ENCODE measurements around the gene TMEM63A. TPM values are rescaled to one million over a fixed set of nuclear protein-coding genes. Genes with fewer than 3 reads are reported as not detected.

TMEM63A gene
- total RNA-seq, 1 experiment from 2014 or later: 7.4 TPM

DNA sequence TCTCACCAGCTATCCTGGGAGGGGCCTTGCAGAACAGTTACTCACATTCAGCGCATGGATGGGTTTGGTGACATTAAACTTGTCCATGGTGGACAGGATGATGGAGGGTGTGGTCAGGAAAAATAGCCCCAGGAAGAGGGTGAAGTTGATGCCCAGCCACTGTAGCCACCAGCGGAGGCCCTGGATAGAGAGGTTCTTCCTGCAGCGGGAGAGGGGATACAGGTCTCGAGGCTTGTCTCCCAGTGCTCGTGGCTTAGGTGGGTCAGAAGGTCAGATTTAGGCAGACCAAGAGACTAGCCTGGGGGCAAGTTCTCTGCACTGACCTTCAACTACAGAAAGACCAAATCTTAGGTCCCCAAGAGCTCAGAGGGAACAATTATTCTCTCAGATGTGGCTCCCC, 23.0 kb downstream of the TMEM63A start:
- DNase-seq (ENCODE audit: low read depth, low spot score): no peak
- in situ Hi-C loops (cut with HindIII; ENCODE audit: low pct_unique_long_range_greater_than_20kb, low sequenced_read_pairs): no loop called here

DNA sequence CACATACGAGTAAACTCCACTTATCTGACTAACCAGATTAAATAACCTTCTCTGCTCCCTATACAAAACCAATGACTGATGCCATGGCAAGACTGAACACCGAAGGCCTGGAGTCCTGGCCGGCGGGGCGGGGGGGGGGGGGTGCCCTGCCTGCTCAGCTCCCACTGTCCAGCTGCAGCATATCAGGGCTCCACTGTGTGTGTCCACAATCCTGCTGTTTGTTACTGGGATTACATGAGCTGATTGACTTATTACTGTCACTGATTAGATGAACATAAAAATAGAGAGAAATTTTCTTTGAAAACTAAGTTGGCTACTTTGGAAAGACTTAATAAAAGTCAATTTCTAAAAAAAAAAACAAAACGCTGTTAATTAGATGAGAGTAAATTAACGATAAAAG, 24.9 kb downstream of the TMEM63A start:
- in situ Hi-C loops (cut with HindIII; ENCODE audit: low pct_unique_long_range_greater_than_20kb, low sequenced_read_pairs): no loop called here

DNA sequence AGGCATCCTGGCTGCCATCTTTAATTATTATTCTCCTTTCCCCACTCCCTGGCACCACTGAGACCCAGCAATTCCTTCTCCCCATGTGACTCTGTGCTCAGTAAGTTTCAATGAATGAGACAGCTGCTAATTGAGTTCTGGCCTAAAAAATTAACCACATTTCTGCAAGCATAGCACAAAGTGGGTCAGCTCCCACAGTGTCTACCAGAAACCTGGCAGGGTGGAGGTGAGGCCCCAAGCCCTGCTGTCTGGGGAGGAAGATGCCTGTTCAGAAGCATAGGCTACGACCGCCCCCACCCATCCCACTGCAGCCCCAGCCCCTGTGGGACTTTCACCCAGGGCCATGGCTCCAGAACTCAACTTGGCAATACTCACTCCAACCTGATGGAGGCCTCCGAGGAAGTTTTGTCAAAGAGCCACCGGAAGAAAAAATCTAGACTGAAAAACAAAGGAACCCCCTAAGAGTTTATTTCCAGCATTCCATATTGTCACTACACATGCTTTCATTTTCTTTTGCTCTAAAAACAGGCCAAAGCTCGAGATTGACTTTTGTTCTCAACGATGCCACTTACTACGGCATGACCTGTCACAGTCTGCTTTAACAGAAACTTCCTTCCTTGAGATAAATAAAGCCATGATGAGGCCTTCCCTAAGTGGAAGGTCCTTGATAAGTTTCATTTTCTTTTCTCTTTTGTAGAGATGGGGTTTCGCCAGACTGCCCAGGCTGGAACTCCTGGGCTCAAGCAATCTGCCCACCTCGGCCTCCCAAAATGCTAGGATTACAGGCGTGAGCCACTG, 26.5 kb downstream of the TMEM63A start:
- in situ Hi-C loops (cut with HindIII; ENCODE audit: low pct_unique_long_range_greater_than_20kb, low sequenced_read_pairs): no loop called here
- no peak for DNase-seq (ENCODE audit: low read depth, low spot score)

More for the DNA sequence above, 24.9 kb downstream of the TMEM63A start:
- no peak for DNase-seq (ENCODE audit: low read depth, low spot score)

DNA sequence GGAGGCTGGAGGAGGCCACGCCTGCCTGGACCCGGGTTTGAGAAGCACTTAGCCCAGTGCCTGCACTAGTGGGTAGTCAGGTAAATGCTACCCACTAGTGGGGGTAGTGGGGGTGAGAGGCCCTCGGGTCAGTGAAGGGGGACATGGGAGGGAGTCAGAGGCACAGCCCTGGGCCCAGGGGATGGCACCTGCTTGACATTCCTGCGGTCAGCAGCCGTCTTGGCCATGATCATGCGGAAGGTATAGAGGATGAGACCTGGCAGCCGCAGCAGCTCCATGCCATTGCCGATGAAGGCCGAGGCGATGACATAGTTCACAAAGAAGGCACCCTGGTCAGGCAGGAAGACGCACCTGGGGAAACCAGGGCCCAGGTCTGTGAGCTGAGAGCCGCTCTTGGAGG, 28.7 kb downstream of the TMEM63A start:
- DNase-seq (ENCODE audit: low read depth, low spot score): no peak
- in situ Hi-C loops (cut with HindIII; ENCODE audit: low pct_unique_long_range_greater_than_20kb, low sequenced_read_pairs): no loop called here

DNA sequence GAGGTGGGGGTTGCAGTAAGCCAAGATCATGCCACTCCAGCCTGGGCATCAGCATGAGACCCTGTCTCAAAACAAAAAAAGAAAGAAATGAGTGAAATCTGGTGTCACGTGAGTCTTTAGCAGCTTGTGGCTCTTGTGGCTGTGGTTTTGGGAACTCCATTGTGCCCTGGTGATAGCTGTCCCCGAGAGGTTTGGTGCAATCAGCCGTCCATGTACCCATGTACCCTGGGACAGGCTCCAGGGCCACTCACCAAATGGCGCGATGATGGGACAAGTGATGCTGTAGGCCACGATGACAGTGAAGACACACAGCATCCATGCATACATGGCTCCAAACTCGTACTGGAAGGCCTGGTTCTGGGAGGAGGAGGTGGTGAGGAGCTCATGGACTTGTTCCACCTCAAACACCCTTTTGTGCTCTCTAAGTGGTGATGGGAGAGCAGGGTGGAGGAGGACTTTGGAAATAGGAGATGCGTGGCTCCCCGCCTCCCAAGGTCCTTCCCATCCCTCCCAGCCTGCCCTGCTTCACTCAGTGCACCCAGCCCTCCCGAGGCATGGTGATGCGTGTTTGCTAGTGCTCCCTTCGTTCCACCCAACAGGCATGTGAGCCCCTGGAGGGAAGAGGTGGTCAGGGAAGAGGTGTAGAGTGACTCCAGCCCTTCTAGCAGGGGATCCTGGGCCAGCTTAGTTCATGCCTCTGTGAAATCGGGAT, 29.6 kb downstream of the TMEM63A start:
- DNase-seq (ENCODE audit: low read depth, low spot score): no peak
- in situ Hi-C loops (cut with HindIII; ENCODE audit: low pct_unique_long_range_greater_than_20kb, low sequenced_read_pairs): no loop called here

DNA sequence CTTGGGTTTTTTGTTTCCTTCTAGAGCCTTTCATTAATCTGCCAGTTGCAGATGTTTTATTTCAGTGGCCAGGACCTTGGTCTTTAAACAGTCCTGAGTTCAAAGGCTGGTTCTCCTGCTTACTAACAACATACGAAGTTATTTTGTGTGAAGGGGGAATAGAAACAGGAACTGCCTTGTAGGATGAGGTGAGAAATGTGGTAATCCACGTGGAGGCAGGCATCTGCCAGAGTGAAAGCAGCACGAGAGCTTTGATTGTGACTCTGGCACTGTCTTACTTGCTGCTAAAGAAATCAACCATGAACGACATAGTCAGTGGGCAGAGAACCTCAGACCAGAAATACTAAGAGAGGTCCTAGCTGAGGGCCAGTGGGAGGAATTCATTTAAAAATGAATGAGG, 30.4 kb downstream of the TMEM63A start:
- DNase-seq (ENCODE audit: low read depth, low spot score): no peak
- in situ Hi-C loops (cut with HindIII; ENCODE audit: low pct_unique_long_range_greater_than_20kb, low sequenced_read_pairs): no loop called here

DNA sequence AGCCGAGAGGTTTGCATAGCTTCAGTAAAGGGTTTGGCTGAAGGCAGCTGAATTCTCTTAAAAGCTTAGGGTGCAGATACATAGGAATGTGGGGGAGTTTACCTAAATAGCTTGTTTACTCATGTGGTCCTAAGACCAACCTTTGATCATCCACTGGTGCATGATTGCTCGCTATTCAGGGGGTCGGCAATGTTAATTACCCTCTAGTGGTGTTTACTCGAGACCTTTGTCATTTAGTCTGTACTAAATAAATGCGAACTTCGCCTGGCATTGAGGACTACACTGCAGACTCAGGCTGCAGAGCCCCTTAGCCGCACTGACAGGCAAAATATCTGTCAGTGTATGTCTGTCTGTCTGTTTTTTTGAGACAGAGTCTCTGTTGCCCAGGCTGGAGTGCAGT, 31.8 kb downstream of the TMEM63A start:
- in situ Hi-C loops (cut with HindIII; ENCODE audit: low pct_unique_long_range_greater_than_20kb, low sequenced_read_pairs): no loop called here
- DNase-seq (ENCODE audit: low read depth, low spot score): no peak

DNA sequence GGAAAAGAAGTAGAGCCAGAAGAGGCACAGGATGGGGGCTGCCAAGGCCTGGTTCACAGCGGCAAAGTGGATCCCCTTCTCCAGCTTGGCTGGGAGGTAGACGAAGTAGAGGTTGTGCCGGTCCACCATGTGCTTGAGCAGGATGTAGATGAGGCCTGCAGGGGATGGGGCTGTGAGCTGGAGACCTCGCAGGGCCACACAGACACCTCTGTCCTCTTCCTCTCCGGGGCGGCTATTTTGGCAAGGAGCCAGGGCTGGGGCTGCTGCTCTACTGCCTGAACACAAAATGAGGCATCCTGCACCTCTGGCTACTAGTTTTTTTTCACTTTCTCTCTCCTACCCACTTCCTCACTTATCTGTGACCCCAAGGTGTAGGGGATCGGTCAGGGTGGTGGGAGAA, 32.3 kb downstream of the TMEM63A start:
- DNase-seq (ENCODE audit: low read depth, low spot score): no peak
- in situ Hi-C loops (cut with HindIII; ENCODE audit: low pct_unique_long_range_greater_than_20kb, low sequenced_read_pairs): no loop called here

DNA sequence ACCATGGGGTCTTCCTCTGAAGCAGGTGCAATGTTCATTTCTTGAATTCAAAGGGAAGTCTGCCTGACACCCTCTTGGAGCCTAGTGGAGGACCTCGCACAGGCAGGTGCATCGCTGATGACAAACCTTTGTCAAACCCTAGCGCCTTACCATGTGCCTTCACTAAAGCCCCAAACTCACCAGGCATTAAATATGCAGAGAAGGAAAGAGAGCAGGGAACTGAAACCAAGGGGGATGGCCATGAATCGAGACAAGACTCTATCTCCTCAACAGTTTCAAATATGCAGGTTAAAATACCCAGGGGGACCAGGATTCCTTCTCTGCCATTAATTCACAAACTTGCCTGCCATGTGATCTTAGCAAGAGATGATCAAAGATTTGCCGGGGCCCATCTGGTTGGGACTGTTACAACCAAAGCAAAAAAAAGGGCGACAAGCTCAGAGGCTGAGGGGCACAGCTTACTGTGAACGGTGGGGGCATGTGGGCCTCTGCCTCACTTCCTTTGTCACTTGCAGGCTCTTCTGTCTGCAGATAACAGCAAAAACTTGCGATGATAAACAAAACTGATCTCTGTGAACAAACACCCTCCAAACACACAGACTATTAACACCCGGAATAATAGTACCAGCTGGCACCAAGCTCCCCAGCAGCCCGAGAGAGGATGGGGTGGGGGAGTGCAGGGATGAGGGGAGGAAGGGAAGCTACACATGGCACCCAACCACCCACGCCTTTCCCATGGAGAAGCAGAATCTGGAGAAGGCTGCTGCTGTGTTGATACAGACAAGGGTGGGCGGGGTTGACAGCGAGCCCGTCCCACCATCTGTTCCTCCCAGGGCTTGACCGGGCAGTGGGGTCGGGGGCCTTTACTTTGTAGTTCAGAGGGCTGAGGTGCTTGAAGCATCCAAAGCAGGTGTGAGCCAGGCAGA, 33.9 kb downstream of the TMEM63A start:
- DNase-seq (ENCODE audit: low read depth, low spot score): no peak
- in situ Hi-C loops (cut with HindIII; ENCODE audit: low pct_unique_long_range_greater_than_20kb, low sequenced_read_pairs): no loop called here

DNA sequence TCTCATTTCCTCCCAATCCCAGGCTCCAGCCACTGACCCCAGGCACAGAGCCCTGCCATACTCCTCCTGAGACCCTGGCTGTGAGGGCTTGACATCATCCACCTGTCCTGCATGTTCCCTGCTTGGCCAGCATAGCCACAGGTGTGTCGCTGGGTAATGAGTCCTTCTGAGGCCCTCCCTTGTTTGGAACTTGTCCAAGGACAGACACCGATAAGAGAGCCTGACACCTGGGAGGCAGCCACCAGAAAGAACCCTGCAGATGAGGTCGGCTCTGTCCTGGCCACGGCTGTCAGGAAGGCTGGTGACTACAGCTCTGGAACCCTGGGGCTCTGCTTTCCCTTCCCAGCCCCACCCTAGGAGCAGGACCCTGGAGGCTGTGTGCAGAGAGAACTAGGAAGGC, 34.6 kb downstream of the TMEM63A start:
- no peak for DNase-seq (ENCODE audit: low read depth, low spot score)
- in situ Hi-C loops (cut with HindIII; ENCODE audit: low pct_unique_long_range_greater_than_20kb, low sequenced_read_pairs): no loop called here

DNA sequence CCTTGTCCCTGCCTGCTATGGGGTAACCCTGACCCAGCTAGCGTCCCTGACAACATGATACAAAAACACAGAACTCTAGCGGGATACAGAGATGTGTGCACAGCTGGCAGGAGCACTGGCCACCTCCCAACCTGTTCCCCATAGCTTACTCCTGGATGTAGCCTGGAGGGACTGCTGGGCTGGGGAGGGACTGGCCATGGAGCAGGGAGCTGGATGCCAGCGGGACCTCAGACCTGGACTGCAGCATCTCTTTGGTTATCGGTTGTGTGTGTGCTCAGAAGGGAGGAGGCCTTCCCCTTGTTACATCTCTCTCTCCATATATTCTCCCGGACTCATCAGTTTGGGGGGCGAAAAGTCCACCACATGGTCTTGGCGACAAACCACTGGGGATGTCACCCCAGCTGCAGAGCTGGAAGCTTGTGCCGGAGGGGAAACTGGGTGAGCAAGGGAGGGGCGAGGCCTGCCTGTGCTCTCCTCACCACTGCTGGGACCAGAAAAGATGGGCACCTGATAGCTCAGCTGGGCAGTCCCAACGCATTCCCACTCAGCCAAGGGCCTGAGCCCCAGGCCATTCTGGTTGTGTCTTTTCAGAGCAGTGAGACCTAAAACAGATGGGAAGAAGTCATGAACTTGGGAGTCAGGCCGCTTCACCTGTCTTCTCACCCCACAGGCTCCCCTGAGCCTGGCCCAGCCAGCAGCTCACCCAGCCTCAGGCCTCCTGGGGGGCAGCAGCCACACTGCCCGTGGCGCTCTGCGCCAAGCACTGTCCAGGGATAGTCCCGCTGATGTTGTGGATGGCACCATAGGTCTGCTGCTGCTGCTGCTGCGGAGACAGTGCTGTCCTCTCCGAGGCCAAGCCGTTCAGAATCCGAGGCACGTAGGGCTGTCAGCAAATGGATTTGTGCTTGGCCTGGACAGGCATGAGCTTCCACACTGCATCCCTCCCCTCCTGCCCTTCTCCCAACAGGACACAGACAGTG, 35.6 kb downstream of the TMEM63A start:
- in situ Hi-C loops (cut with HindIII; ENCODE audit: low pct_unique_long_range_greater_than_20kb, low sequenced_read_pairs): no loop called here
- no peak for DNase-seq (ENCODE audit: low read depth, low spot score)

DNA sequence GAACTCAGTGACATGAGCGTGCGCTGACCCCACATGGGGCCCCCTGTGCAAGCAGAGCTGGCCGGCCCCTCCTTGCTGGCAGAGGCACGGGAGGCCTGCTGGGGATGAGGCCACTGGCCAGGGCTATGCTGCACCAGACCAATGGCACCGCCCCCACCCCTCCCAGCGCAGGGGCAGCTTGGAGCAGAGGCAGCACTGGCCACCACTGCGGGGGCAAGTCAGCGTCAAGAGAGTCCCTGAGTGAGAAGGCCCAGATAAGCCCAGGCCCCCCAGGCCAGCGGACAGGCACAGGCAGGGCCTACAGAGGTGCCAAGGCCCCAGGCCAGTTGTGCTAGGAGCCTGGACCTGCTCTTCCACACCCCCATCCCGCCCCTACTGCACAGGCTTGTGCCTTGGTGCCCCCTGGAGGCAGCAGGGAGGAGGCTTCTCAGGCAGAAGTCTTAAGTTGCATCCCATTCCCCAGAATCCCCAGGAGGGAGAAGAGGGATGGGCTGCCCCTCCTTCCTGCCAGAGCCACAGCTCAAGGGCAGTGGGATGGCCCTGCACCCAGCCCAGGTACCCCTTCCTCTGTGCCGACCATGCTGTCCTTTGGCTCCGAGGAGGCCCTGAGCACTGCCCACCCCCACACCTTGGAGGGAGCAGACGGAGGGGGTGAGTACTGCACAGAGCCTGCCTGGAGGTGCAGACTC, 36.5 kb downstream of the TMEM63A start:
- peak; percentile 87 for DNase-seq (ENCODE audit: low read depth, low spot score)
- in situ Hi-C loops (cut with HindIII; ENCODE audit: low pct_unique_long_range_greater_than_20kb, low sequenced_read_pairs): no loop called here

DNA sequence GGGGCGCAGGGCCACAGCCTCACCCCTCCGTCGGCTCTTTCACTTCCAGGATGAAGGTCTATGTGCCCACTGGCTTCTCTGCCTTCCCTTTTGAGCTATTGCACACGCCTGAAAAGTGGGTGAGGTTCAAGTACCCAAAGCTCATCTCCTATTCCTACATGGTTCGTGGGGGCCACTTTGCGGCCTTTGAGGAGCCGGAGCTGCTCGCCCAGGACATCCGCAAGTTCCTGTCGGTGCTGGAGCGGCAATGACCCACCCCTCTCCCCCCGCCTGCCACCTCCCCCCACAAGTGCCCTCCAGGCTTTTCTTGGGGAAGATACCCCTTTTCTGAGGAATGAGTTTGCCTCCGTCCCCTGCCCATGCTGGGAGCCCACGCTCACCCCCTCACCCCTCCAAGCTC, 37.1 kb downstream of the TMEM63A start:
- DNase-seq (ENCODE audit: low read depth, low spot score): no peak
- in situ Hi-C loops (cut with HindIII; ENCODE audit: low pct_unique_long_range_greater_than_20kb, low sequenced_read_pairs): no loop called here

DNA sequence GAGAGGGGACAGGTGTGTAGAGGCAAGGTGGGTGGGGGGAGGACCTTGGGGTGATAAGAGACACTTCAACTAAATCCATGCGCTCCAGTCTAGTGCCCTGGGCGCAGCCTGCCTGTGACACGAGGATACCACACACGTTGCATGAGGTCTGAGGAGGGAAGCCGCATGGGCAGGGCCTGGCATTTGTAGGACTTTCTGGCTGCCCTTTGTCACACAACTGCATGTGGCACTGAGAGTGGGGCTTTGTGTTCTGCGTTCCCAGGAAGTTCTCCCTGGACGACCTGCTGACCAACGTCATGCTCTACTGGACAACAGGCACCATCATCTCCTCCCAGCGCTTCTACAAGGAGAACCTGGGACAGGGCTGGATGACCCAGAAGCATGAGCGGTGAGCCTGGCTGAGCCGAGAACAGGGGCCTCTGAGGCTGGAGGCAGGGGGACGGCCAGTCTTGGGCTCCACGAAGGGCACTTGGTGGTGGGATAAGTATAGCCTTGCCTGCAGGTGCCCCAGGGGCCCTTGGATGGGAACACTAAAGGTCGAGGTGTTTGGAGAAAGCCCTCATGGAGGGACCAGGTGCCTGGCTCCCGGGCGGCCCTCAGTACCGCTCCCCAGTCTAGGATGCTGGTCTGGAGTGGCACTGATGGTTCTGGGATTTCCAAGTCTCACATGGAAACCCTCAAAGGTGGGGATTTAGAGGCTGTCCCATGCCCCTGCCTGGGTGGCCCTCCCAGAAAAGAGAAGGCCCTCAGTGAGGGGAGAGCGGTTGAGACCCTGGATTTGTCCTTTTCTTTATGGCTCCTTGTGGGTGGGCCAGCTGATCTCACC, 37.7 kb downstream of the TMEM63A start:
- DNase-seq (ENCODE audit: low read depth, low spot score): no peak
- in situ Hi-C loops (cut with HindIII; ENCODE audit: low pct_unique_long_range_greater_than_20kb, low sequenced_read_pairs): no loop called here

DNA sequence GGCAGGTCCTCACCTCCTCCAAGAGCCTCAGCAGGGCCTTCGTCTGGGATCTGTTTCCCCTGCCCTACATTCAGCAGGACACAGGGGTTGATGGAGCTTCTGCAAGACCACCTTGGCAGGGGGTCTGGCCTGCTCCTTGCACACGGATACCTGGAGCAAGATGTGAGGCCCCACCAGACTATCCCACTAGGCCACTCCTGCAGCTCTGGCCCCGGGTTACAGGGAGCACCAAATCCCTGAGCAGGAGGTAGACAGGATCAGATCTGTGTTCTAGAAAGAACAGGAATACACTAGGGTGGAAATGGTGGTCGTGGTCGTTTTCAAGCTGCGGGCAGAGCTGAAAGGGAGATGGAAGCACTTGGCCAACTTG, 38.8 kb downstream of the TMEM63A start:
- DNase-seq (ENCODE audit: low read depth, low spot score): no peak
- in situ Hi-C loops (cut with HindIII; ENCODE audit: low pct_unique_long_range_greater_than_20kb, low sequenced_read_pairs): no loop called here

Data from SK-MEL-5 (cell line).